ENCODE measurements around the gene ASCC1. TPM values are rescaled to one million over a fixed set of nuclear protein-coding genes. Genes with fewer than 3 reads are reported as not detected.

ASCC1 gene
- polyA plus RNA-seq, 1 experiment: 18.5 TPM

DNA sequence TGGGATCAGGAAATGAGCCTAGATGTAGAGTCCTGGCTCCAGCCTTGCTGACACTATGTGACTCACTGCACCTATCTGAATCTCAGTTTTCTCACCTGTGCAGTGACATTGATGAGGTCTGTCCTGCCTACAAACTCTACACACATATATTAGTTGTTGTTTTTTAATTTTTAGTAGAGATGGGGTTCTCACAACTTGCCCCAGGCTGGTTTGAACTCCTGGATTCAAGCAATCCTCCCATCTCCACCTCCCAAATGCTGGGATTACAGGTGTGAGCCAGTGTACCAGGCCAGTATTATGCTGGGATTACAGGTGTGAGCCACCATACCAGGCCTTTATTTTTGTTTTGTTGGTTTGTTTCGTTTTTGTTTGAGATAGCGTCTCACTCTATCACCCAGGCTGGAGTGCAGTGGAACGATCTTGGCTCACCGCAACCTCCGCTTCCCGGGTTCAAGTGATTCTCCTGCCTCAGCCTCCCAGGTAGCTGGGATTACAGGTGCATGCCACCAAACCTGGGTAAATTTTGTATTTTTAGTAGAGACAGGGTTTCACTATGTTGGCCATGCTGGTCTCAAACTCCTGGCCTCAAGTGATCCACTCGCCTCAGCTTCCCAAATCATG lies 45.8 kb upstream of the ASCC1 start:
- ChIA-PET POLR2A (no interaction called here), CTCF (interaction anchor here (1.2 to 1.6 kb wide), 2 partner anchors 8 to 60 kb away, joined by 4 read pairs; no protein-coding TSS in a partner anchor)
- H3K4me3 ChIP-seq (ENCODE audit: low read depth, low read length): no peak overlapping the region
- TF ChIP-seq, protein P1, sequence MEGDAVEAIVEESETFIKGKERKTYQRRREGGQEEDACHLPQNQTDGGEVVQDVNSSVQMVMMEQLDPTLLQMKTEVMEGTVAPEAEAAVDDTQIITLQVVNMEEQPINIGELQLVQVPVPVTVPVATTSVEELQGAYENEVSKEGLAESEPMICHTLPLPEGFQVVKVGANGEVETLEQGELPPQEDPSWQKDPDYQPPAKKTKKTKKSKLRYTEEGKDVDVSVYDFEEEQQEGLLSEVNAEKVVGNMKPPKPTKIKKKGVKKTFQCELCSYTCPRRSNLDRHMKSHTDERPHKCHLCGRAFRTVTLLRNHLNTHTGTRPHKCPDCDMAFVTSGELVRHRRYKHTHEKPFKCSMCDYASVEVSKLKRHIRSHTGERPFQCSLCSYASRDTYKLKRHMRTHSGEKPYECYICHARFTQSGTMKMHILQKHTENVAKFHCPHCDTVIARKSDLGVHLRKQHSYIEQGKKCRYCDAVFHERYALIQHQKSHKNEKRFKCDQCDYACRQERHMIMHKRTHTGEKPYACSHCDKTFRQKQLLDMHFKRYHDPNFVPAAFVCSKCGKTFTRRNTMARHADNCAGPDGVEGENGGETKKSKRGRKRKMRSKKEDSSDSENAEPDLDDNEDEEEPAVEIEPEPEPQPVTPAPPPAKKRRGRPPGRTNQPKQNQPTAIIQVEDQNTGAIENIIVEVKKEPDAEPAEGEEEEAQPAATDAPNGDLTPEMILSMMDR (IDR thresholded peaks at IDR 0.05; ENCODE audit: insufficient read depth, low read depth, low read length): no peak
- H3K36me3 ChIP-seq (ENCODE audit: control insufficient read depth, insufficient read depth, low read length): no peaks in the 10 kb centered on the region
- no peak for DNase-seq (ENCODE audit: low read depth)
- no peaks in the 10 kb centered on the region for H3K27me3 ChIP-seq (ENCODE audit: control insufficient read depth, insufficient read depth, low read length)

DNA sequence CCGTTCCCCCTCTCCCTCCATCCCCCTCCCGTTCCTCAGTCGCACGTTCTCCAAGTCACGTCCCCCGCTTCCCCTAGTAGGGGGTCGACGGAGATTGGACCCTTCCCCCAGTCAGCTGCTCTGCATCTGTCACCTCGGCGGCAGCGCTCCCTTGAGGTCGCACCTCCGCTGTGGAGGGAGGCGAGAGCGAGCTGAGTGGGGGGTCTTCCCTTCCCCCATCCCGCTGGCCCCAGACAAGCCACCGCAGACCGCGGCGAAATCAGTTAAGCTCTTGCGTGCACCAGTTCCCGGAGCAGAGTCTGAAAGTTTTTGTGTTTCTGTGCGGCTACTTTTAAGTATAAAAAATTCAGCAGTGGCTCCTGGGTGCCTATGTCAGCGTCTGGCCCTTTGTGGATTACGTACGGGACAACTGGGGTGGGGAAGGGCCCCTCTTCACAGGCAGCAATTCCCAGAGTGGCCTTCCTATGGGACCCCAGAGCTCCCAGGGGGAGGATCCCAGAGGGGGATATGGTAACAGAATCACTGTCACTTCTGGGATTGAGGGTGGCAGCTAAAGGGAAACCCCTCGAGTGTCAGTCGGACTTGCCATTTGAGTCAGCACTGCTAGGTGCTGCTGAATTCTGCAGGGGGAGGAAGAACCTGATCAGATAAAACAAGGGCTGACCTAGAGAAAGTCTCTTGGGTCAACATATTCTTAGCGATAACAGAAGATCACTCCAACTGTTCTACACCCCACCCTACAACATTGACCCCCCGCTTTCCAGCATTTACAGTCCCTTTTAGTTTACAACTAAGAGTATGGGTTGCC lies 45.1 kb upstream of the ASCC1 start:
- H3K27me3 ChIP-seq (ENCODE audit: control insufficient read depth, insufficient read depth, low read length): no peaks in the 10 kb centered on the region
- DNase-seq (ENCODE audit: low read depth): no peak
- TF ChIP-seq, protein P1 (IDR thresholded peaks at IDR 0.05; ENCODE audit: insufficient read depth, low read depth, low read length): 0 out of 2 replicates have a peak, but pooled peaks have one; percentile 8
- peak overlapping the region; percentile 31 for H3K4me3 ChIP-seq (ENCODE audit: low read depth, low read length)
- POLR2A ChIA-PET: interaction anchor here (0.5 to 1.0 kb wide), 4 partner anchors 12 to 292 kb away, joined by 3 to 11 read pairs (median 6); partner anchors contain the start of genes ANAPC16, ASCC1 and DDIT4
- H3K36me3 ChIP-seq (ENCODE audit: control insufficient read depth, insufficient read depth, low read length): no peaks in the 10 kb centered on the region
- CTCF ChIA-PET: interaction anchor here (1.2 to 2.1 kb wide), 5 partner anchors 9 to 60 kb away, joined by 4 to 9 read pairs (median 5); partner anchors contain the start of gene DDIT4

DNA sequence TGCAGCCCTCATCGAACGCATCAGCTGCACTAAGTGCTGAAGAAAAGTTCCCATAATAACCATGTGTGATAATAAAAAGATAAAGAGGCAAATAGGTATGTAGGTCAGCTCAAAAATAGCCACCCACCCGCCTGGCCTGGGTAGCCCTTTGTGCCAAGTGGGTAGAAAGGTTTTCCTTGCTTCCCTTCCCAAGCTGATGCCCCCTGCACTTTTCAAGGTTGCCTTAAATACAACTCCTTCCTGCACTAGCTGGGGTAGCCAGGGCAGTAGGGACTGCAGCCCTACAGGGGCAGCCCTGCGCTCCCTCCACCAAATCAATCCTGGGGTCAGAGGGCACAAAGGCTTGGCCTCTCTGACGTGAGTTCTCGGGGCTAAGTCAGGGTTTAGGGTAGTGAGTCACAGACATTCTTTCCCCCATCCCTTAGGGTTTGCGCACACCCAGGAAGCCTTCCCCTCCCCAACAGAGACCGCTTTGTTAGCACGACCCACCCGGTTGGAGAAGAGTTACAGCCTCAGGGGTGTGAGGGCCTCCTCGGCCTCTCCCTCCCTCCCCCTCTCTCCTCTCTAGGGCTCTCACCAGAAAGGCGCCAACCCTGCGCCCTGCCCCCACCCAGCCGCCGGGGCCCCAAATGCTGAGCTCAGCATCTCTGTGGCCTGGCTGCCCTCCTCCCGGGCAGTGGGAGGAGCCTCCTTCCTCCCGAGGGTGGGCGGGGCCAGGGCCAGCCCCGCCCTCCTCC lies 44.3 kb upstream of the ASCC1 start:
- ChIA-PET POLR2A (interaction anchor here (0.5 to 1.0 kb wide), 6 partner anchors 12 to 292 kb away, joined by 3 to 11 read pairs (median 6); partner anchors contain the start of genes ANAPC16, ASCC1 and DDIT4), CTCF (interaction anchor here (1.0 to 2.1 kb wide), 7 partner anchors 10 to 364 kb away, joined by 3 to 9 read pairs (median 4); partner anchors contain the start of gene DDIT4)
- TF ChIP-seq, protein P1 (IDR thresholded peaks at IDR 0.05; ENCODE audit: insufficient read depth, low read depth, low read length): no peak
- DNase-seq (ENCODE audit: low read depth): no peak
- peak overlapping the region; percentile 31 for H3K4me3 ChIP-seq (ENCODE audit: low read depth, low read length)
- H3K27me3 ChIP-seq (ENCODE audit: control insufficient read depth, insufficient read depth, low read length): no peaks in the 10 kb centered on the region
- H3K36me3 ChIP-seq (ENCODE audit: control insufficient read depth, insufficient read depth, low read length): no peaks in the 10 kb centered on the region

DNA sequence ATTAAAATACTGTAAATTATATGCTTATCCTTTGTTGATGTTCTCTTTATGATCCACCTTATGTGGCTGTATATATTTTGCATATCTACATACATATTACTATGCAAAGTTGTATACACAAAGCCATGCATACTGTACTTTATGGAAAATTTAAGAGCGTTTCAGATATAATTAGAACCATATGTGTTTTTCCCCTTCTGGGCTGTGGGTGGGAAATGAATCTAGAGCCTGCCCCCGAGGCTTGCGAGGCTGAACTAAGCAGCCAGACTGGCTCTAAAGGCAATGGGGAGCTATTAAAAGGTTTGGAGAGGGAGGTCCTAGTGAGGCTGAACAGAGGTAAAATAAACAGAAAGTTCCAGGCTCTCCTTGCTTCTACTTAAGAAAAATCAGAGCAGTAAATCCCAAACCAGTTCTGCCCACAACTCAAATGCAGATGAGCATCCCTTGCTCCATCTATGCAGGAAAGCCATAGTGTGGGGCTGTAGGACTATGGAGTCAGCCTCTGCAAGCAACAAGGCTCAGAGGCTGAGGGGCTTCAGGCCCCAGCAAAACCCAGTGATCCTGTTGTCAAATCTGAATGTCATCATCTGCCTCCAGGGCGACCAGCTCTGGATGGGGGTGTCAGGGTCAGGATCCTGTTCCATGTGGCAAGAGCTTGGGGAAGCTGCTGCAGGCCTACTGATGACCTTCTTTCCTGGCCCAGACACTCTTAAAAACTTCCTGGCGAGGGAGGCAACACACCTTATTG lies 43.6 kb upstream of the ASCC1 start:
- DNase-seq (ENCODE audit: low read depth): peak; percentile 55
- H3K27me3 ChIP-seq (ENCODE audit: control insufficient read depth, insufficient read depth, low read length): no peaks in the 10 kb centered on the region
- TF ChIP-seq, protein P1 (IDR thresholded peaks at IDR 0.05; ENCODE audit: insufficient read depth, low read depth, low read length): no peak
- ChIA-PET CTCF (interaction anchor here (0.5 to 2.1 kb wide), 7 partner anchors 13 to 363 kb away, joined by 3 to 9 read pairs (median 4); partner anchors contain the start of gene DDIT4), POLR2A (interaction anchor here (0.6 to 1.0 kb wide), 2 partner anchors 11 to 14 kb away, joined by 6 to 9 read pairs; partner anchors contain the start of gene DDIT4)
- no peak overlapping the region for H3K4me3 ChIP-seq (ENCODE audit: low read depth, low read length)
- H3K36me3 ChIP-seq (ENCODE audit: control insufficient read depth, insufficient read depth, low read length): no peaks in the 10 kb centered on the region

All from BJ (cell line).